IPS-11a (cell line): ENCODE data around the gene ARHGEF3.

Source experiments
- H3K4me3 ChIP-seq: one replicate; pipeline ENCODE4 v1.5.1; 2013; ENCODE audit warnings: low read depth, low read length, control low read depth

Gene ARHGEF3, protein sequence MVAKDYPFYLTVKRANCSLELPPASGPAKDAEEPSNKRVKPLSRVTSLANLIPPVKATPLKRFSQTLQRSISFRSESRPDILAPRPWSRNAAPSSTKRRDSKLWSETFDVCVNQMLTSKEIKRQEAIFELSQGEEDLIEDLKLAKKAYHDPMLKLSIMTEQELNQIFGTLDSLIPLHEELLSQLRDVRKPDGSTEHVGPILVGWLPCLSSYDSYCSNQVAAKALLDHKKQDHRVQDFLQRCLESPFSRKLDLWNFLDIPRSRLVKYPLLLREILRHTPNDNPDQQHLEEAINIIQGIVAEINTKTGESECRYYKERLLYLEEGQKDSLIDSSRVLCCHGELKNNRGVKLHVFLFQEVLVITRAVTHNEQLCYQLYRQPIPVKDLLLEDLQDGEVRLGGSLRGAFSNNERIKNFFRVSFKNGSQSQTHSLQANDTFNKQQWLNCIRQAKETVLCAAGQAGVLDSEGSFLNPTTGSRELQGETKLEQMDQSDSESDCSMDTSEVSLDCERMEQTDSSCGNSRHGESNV

DNA sequence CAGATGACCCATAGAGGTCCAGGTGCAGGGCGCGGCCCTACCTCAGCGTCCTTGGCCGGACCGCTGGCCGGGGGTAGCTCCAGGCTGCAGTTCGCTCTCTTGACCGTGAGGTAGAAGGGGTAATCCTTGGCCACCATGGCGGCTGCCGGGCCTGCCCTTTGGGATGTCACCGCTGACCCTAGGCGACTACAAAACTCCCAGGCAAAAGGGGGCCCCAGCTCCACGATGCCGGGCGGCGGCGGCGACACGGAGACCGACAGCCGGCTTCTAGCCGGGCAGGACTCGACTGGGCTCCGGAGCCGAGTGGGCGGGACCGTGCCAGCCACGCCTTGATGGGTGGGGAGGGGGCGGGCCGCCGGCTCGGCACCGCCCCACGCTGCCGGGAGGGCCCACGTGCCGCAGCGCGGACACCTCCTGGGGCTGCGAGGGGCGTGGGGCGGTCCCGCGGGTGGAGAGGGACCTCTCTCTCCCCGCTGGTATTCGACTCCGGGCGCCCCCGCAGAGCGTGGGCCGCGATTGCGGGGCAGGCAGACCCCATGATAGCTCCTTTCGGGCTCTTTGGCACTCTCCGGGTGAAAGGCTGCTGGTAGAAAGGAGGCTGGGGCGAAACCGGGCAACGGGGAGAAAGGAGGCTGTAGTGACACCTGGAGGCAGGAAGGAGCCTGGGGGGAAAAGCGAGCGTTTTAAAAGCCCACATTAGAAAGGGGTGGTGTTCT lies at the start of gene ARHGEF3:
Gene ARHGEF3, minus strand, starts transcription at position 288 of the 716 bp plus-strand sequence. Its CDS starts 151 bp downstream, at position 137.
- H3K4me3 ChIP-seq = peak within 1 kb of the TSS; percentile 55

DNA sequence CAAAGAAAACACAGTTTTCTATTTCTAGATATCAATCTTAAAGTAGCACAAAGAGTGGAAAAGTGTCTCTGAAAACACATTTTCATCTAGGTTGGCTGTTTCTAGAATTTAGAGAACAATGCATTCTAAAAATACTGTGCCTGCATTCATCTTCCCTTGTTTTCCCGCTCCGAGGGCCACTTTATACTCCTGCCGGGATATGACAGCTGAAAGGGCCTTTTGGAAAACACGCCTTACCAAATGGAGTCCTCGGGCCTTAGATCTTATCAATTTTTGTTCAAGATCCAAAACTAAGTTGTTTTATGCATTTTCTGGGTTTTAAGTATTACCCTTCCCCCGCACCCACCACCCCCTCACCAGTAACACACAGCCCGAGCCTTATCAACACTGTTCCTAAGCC lies 47.9 kb upstream of the ARHGEF3 start:
- no peak overlapping the region for H3K4me3 ChIP-seq

DNA sequence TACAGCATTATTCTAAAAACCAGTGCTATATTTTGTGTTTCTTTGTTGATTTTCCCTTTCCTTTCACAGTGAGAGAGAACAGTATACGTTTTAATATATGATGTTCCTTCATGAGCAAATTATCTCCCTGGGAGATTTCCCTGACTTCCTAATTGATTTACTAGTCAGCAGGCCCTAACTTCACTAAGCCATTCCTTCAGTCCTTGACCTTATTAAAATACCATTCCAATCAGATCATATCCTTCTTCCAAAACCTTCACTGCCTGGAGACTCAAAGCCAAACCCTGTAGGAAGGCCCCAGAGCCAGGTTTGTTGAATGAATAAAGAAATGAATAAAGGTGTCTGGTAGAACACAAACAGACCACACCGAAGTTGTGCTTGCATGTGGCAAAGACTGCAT lies 43.8 kb upstream of the ARHGEF3 start:
- no peak overlapping the region for H3K4me3 ChIP-seq

DNA sequence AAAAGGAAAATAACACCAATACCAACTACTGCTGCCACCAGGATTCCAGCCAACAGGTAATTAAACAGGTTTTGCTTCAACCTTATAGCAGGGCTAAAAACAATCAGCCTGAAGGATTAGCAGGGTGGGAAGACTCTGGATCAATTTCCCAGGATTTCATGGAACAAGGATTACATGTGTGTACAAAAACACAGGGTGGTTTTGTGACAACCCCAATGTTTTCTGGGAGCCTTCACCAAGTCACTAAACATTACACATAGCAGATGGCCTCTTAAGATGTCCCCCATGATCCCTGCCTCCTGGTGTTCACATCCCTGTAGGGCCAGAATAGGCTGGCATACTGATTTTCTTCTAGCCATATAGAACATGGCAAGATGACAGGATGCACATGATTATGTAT lies 42.8 kb upstream of the ARHGEF3 start:
- H3K4me3 ChIP-seq = no peak overlapping the region

DNA sequence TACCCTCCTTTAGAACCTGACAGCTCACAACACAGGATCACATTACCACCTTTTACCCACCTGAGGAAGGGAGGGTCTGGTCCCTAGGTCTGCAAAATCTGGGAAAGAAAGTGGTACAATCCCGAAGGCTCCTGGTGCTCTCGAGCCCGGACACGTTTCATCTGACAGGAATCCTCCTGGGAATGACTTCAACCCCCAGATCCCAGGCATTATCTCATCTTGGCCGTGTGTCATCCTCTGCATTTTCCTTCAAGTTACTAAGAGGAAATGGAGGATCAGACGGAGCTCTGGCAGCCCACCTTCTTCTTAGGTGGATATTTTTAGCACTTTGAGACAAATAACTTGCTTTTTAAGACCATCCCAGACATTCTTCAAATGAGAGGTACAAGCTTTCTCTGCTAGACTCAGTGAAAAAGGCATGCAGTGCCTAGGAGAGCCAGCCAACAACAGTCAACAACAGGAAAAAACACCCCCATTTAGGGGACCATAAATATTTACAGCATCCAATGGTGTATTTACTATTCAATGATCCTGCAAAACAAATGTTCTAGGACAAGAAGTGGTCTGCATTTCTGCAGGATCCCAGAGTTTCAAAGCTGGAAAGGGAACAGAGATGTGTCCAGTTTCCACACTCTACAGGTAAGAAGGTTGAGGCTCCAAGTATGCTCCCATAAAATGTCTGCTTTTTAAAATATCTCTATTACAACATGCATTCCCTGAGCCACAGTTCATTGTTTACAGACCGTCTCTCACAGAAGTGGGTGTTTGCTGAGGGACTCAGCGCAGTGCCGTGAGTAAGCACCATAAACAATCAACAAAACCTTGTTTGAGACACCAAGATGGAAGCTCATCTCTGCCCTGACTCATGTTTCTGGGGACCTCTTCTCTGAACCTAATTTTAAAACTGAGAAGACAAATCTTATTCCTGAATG lies 38.3 kb upstream of the ARHGEF3 start:
- H3K4me3 ChIP-seq = no peak overlapping the region

DNA sequence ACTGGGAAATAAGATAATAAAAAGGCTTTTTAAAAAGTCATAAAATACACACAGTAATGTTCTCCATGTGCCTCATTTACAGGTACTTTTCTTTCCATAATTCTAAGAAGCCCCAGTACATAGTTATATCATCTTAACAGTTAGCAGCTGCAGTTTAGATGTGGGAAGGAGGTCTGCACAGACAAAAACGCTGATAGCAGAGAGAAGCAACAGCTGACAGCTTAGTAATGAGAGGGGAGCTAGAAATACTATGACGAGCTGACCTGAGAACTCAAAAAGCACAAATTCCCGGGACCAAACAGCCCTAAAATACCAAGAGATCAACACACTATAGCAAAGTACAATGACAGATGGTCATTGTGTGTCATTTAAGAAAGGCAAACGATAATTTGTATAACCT lies 36.7 kb upstream of the ARHGEF3 start:
- no peak overlapping the region for H3K4me3 ChIP-seq

DNA sequence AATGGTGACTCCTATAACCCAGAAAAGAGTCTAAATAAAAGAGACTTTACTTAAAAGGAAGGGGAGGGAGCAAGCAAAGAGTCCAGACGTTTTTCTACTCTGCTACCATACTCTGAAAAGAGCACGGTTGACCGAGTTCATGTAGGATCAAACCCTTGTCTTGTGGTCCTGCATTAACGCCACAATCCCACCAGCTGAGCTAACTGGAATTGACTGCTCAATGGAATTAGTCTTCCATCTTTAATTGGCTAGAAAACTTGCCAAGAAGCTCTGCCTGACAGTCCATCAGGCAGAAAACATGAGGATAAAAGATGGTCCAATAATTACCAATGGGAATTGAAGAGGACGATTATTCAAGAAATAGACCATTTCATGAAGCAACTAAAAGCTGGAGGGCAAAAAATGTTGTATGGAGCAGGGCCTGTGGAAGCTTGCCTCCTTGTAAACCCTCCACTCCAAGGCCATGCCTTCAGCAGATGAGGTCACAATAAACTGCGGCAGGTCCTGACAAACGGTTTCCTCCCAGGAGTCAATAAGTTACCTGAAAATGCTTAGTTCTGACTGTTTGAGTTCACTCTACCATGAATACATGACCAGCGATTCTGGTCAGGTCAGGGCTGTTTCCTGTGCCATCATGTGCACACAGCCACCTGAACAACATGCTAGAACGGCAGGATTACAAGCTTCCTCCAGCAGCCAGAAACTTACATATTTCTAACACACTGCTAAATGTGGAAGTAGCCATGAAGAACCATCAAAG lies 35.6 kb upstream of the ARHGEF3 start:
- H3K4me3 ChIP-seq = no peak overlapping the region

DNA sequence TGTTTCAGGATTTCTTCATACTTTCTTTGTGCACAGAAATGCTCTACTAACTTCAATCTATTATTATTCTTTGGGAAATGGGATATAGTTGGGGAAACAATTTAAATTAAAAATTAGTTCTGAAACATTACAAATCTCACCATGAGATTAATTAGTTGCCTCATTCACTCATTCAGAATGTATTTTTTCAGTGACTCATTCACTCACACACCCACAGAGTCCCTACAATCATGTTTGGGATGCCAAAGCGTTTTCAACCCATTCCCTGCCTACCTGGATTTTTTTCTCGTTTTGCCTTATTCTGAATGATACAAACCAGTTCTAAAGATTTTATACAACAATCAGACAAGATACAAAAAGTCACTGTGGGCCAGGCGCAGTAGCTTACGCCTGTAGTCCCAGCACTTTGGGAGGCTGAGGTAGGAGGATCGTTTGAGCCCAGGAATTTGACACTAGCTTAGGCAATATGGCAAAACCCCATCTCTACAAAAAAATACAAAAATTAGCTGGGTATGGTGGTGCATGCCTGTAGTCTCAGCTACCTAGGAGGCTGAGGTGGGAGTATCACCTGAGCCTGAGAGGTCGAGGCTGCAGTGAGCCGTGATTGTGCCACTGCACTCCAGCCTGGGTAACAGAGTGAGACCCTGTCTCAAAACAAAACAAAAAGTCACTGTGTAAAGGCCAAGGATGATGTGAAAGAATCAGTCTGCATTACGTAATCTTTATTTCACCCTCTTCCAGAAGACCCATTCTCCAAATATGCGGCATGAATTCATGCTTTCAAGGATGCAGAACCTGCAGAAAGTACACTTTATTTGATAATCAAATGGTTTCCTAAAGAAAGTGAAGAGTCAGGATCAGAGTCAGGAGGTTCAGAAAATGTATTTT lies 34.8 kb upstream of the ARHGEF3 start:
- no peak overlapping the region for H3K4me3 ChIP-seq

DNA sequence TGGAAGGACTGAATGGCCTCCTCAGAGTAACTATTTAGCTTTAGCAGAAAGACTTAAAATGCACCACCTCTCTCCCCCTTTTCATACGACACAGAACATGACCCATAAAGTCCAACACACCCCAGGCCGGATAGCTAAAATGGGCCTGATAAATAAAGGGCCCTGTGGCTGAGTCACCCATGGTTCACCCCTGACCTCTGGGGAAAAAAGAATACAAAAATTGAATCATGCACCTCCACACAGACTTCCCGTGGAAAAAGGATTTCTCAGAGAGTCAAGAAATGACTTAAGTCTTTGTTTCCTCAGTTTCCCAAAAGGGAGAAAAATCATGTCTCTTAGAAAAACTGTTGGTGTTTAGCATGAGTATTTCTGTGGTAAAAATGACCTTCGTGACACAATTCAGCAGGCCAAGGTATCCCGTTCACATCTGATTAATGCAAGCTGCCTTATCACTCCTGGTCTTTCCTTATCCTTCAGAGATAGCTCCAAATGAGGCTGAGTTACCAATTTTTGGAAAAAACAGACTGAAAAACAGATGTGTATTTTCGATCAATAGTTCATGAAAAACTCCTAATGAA lies 34.0 kb upstream of the ARHGEF3 start:
- no peak overlapping the region for H3K4me3 ChIP-seq

DNA sequence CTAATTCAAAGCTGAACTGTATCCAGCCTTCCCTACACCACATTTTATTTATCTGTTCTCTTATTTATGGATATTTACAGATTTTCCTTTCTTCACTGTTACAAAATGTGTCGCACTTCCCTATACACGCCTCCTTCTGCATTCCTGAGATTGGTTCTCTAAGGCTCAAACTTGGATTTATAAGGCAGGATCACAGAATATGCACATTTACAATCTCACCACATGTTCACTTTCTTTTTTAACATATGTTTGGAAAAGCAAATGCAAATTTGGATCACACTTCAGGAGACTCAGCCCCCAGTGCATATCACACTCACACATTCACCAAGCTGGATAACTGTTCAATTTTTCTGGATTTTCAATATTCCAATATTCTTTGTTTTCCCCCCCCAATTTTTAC lies 31.8 kb upstream of the ARHGEF3 start:
- H3K4me3 ChIP-seq = no peak overlapping the region

DNA sequence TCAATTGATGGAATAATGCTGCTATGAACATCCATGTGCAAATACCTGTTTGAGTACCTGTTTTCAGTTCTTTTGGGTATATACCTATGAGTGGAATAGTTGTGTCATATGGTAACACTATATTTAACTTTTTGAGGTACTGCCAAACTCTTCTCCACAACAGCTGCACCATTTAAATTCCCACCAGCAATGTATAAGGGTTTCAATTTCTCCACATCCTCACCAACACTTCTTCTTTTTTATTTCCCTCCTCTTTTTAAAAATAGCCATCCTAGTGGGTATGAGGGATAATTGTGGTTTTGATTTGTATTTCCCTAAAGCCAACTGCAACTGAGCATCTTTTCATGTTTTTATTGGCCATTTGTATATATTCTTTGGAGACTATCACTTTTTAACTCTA lies 31.3 kb upstream of the ARHGEF3 start:
- H3K4me3 ChIP-seq = no peak overlapping the region

DNA sequence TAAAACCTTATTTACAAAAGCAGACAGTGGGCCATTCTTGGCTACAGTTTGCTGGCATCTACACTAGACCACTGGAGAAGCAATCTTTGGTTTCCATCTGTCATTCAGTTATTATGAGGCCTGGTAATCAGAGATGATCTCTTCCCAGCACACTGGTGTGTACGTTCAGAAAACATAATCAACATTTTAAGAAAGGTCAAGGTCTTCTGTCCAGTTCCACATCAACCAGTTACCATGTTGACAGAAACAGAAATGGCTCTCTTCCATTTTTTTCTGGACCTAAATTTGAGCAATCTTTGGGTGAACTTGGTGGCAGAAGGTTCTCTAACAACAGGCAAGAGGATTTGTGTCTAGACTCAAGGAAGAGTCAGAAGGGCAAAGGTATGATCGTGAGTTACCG lies 29.8 kb upstream of the ARHGEF3 start:
- H3K4me3 ChIP-seq = no peak overlapping the region

DNA sequence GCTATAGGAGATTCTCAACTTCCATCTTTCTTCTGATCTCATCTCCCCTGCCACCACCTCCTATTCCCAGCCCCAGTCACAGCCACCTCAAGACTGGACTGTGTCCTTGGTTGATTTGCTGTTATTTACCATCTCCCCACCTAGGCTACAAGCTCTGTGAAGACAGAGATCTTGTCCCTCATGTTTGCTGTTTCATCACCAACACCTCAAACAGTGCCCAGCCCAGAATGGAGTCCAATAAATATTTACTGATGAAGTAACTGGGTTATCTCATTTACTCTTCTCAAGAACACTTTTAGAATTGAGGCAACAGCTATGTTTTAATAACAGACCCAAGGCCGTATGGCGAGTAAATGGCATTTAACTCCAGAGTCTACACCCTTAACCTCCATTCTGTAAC lies 29.1 kb upstream of the ARHGEF3 start:
- no peak overlapping the region for H3K4me3 ChIP-seq

DNA sequence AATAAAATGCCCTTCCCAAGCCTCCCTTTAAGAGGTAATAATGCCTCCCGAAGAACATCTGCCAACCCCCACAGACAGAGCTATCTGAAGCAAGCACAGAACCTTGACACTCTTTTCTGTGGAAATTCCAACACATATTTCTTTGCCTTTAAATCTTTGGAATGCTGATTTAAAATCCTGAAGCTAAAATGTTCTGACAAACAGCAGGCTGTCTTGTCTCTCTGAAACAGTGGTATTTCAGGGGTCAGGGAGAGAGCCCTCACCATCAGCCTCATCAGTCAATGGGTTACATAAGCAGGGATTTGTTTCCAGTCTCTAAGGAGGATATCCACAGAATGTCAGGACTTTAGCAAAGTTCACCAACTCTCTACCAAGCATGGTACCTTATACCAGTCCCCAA lies 27.8 kb upstream of the ARHGEF3 start:
- no peak overlapping the region for H3K4me3 ChIP-seq

DNA sequence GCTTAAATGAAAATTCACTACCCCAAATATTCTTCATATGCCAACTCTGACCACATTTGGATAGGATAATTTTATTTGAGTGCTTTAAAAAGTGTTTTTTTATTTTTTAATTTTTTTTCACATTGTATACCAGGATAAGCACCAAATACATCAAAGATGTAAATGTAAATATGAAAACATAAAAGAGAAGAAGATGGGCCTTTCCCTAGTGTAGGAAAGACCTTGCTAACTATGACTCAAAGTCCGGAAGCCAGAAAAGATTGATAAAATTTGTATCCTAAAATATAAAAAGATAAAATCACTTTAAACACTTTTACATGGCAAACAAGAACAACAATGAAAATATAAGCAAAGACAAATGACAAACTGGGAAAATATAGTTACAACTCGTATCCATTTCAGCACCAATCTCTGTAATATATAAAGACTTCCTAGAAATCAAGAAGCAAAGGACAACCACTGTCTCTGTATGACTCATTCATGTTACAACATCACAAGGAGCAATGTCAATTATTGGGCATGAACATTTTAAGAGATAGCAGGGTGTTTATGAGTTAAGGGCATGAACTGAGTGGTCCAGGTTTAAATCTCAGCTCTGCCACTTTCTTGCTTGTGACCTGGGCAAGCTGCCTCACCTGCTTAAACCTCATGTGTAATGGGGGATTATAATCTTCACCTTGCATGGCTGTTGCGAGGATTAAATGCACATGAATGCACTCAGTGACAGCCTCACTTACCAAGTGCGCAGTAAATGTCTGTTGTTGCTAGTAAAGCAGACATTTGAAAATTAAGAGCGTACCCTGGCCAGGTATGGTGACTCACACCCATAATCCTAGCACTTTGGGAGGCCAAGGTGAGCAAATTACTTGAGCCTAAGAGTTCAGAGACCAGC lies 25.3 kb upstream of the ARHGEF3 start:
- H3K4me3 ChIP-seq = no peak overlapping the region

DNA sequence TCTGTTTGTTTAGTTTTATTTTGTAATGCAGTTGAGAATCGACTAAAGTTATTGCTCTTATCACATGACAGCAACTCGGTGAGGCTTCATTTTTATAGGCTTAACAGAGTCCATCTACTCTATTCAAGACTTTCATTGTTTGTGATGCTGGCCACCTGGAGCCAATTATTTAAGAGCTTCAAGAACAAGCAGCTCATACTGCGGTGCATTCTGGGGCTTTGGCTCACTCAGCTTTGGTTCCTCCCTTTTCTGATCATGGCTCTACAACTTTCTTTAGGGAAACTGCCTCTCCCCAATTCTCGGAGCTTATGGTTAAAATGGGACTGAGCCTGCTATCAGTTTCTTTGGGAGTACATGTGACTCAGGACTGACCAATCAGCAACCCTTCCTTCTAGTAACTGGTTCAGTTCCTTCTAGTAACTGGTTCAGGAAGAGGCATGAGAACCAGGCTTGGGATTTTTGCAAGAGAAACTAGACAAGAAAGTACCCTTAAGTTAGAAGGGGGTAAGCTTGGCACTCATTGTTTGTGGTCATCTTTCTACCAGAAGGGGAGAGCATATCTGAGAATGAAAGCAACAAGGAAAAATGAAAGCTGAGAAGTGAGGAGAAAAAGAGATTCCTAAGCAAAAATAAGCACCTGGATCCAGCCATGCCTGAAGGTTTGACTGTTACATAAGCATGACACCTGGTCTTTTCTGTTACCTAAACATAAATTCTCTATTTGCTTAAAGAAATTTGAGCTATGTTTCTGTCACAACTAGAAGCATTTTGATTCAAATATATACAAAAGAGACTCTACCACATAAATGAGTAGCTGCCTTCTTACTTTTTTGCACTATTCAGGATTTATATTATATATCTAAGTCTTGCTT lies 24.1 kb upstream of the ARHGEF3 start:
- no peak overlapping the region for H3K4me3 ChIP-seq
